ENCODE measurements around the gene OPALIN.

OPALIN gene

GRCh38 chr10:96345222-96345621, 13.6 kb downstream of the OPALIN start:
- Histone ChIP-seq H3K79me1 (ENCODE audit: low read depth, low read length) (no peaks in the 10 kb centered on the region), H3K4me2 (ENCODE audit: insufficient read depth, low read length, poor library complexity, severe bottlenecking) (no peak overlapping the region), H3K27me3 (ENCODE audit: control insufficient read depth in 3 of 3, insufficient read depth in 3 of 3, low read depth in 1 of 3, low read length in 3 of 3) (no peaks in the 10 kb centered on the region), H2BK5ac (ENCODE audit: low read length) (no peak overlapping the region), H3K14ac (ENCODE audit: low read length) (no peak overlapping the region), H2BK120ac (ENCODE audit: low read depth, low read length) (no peak overlapping the region), H2AK5ac (ENCODE audit: low read depth, low read length) (no peak overlapping the region), H3K23ac (ENCODE audit: low read depth, low read length, poor library complexity) (no peak overlapping the region), H3K9ac (ENCODE audit: low read depth, low read length, poor library complexity) (no peak overlapping the region), H3K18ac (ENCODE audit: low read length) (no peak overlapping the region), H2BK15ac (ENCODE audit: low read length) (no peak overlapping the region), H3K4me3 (ENCODE audit: low read length in 2 of 2) (no peak overlapping the region), H4K91ac (ENCODE audit: low read depth, low read length, poor library complexity) (no peak overlapping the region), H3K9me3 (replicated peaks in 1 of 2; ENCODE audit: control insufficient read depth in 2 of 2, insufficient read depth in 1 of 2, low read depth in 1 of 2, low read length in 2 of 2) (peaks cover 0 to 2% of the 10 kb centered on the region in 2 donors), H3K27ac (replicated peaks; ENCODE audit: low read length) (no peak overlapping the region), H3K4ac (ENCODE audit: low read length) (no peak overlapping the region), H2AFZ (ENCODE audit: low read length) (no peak overlapping the region), H3K4me1 (ENCODE audit: control insufficient read depth in 2 of 2, insufficient read depth in 1 of 2, low read depth in 1 of 2, low read length in 2 of 2) (peaks cover 0 to 5% of the 10 kb centered on the region in 2 donors), H3K36me3 (replicated peaks in 1 of 2; ENCODE audit: control insufficient read depth in 2 of 2, insufficient read depth in 2 of 2, low read length in 2 of 2) (no peaks in the 10 kb centered on the region), H2BK12ac (ENCODE audit: low read length) (no peak overlapping the region), H4K8ac (ENCODE audit: low read depth, low read length) (no peak overlapping the region)
- no CpG with 5 or more reads among the region's 2 CpGs for WGBS, 2 donors (ENCODE audit: extremely low coverage in 2 of 2, insufficient read length in 2 of 2, insufficient replicate concordance in 1 of 2)
- DNase-seq (ENCODE audit: low spot score): no peak

- Histone ChIP-seq H3K27ac (replicated peaks; ENCODE audit: low read length) (no peak overlapping the region), H3K79me1 (ENCODE audit: low read depth, low read length) (no peaks in the 10 kb centered on the region), H3K9ac (ENCODE audit: low read depth, low read length, poor library complexity) (no peak overlapping the region), H2AK5ac (ENCODE audit: low read depth, low read length) (no peak overlapping the region), H4K8ac (ENCODE audit: low read depth, low read length) (no peak overlapping the region), H2BK5ac (ENCODE audit: low read length) (no peak overlapping the region), H3K27me3 (ENCODE audit: control insufficient read depth in 3 of 3, insufficient read depth in 3 of 3, low read depth in 1 of 3, low read length in 3 of 3) (no peaks in the 10 kb centered on the region), H3K4me2 (ENCODE audit: insufficient read depth, low read length, poor library complexity, severe bottlenecking) (no peak overlapping the region), H2BK120ac (ENCODE audit: low read depth, low read length) (no peak overlapping the region), H3K9me3 (replicated peaks in 1 of 2; ENCODE audit: control insufficient read depth in 2 of 2, insufficient read depth in 1 of 2, low read depth in 1 of 2, low read length in 2 of 2) (peaks cover 0 to 2% of the 10 kb centered on the region in 2 donors), H2BK15ac (ENCODE audit: low read length) (no peak overlapping the region), H3K23ac (ENCODE audit: low read depth, low read length, poor library complexity) (no peak overlapping the region), H3K4me3 (ENCODE audit: low read length in 2 of 2) (no peak overlapping the region), H3K4ac (ENCODE audit: low read length) (no peak overlapping the region), H3K4me1 (ENCODE audit: control insufficient read depth in 2 of 2, insufficient read depth in 1 of 2, low read depth in 1 of 2, low read length in 2 of 2) (peaks cover 0 to 5% of the 10 kb centered on the region in 2 donors), H2AFZ (ENCODE audit: low read length) (no peak overlapping the region), H4K91ac (ENCODE audit: low read depth, low read length, poor library complexity) (no peak overlapping the region), H3K14ac (ENCODE audit: low read length) (no peak overlapping the region), H3K36me3 (replicated peaks in 1 of 2; ENCODE audit: control insufficient read depth in 2 of 2, insufficient read depth in 2 of 2, low read length in 2 of 2) (no peaks in the 10 kb centered on the region), H3K18ac (ENCODE audit: low read length) (no peak overlapping the region), H2BK12ac (ENCODE audit: low read length) (no peak overlapping the region)
- WGBS, 2 donors (ENCODE audit: extremely low coverage in 2 of 2, insufficient read length in 2 of 2, insufficient replicate concordance in 1 of 2): no CpG with 5 or more reads among the region's 4 CpGs
- no peak for DNase-seq (ENCODE audit: low spot score)
Measured at GRCh38 chr10:96344178-96344577, 14.6 kb downstream of the OPALIN start.

GRCh38 chr10:96342402-96342801, 16.4 kb downstream of the OPALIN start:
- Histone ChIP-seq H2BK12ac (ENCODE audit: low read length) (no peak overlapping the region), H2BK120ac (ENCODE audit: low read depth, low read length) (no peak overlapping the region), H3K18ac (ENCODE audit: low read length) (no peak overlapping the region), H3K4me2 (ENCODE audit: insufficient read depth, low read length, poor library complexity, severe bottlenecking) (no peak overlapping the region), H2AFZ (ENCODE audit: low read length) (no peak overlapping the region), H3K4me1 (ENCODE audit: control insufficient read depth in 2 of 2, insufficient read depth in 1 of 2, low read depth in 1 of 2, low read length in 2 of 2) (peaks cover 0 to 7% of the 10 kb centered on the region in 2 donors), H2AK5ac (ENCODE audit: low read depth, low read length) (no peak overlapping the region), H4K8ac (ENCODE audit: low read depth, low read length) (no peak overlapping the region), H3K4ac (ENCODE audit: low read length) (no peak overlapping the region), H3K9me3 (replicated peaks in 1 of 2; ENCODE audit: control insufficient read depth in 2 of 2, insufficient read depth in 1 of 2, low read depth in 1 of 2, low read length in 2 of 2) (peaks cover 0 to 2% of the 10 kb centered on the region in 2 donors), H3K23ac (ENCODE audit: low read depth, low read length, poor library complexity) (no peak overlapping the region), H3K36me3 (replicated peaks in 1 of 2; ENCODE audit: control insufficient read depth in 2 of 2, insufficient read depth in 2 of 2, low read length in 2 of 2) (no peaks in the 10 kb centered on the region), H2BK5ac (ENCODE audit: low read length) (no peak overlapping the region), H3K27ac (replicated peaks; ENCODE audit: low read length) (no peak overlapping the region), H3K14ac (ENCODE audit: low read length) (no peak overlapping the region), H3K27me3 (ENCODE audit: control insufficient read depth in 3 of 3, insufficient read depth in 3 of 3, low read depth in 1 of 3, low read length in 3 of 3) (peaks cover 0 to 7% (median 0%) of the 10 kb centered on the region in 3 experiments), H4K91ac (ENCODE audit: low read depth, low read length, poor library complexity) (no peak overlapping the region), H2BK15ac (ENCODE audit: low read length) (no peak overlapping the region), H3K79me1 (ENCODE audit: low read depth, low read length) (no peaks in the 10 kb centered on the region), H3K9ac (ENCODE audit: low read depth, low read length, poor library complexity) (no peak overlapping the region), H3K4me3 (ENCODE audit: low read length in 2 of 2) (no peak overlapping the region)
- no CpG with 5 or more reads among the region's 4 CpGs for WGBS, 2 donors (ENCODE audit: extremely low coverage in 2 of 2, insufficient read length in 2 of 2, insufficient replicate concordance in 1 of 2)
- no peak for DNase-seq (ENCODE audit: low spot score)

GRCh38 chr10:96341219-96342182, 17.3 kb downstream of the OPALIN start:
- Histone ChIP-seq H3K23ac (ENCODE audit: low read depth, low read length, poor library complexity) (no peak overlapping the region), H3K4ac (ENCODE audit: low read length) (no peak overlapping the region), H3K27ac (replicated peaks; ENCODE audit: low read length) (peak overlapping the region; percentile 38), H3K36me3 (replicated peaks in 1 of 2; ENCODE audit: control insufficient read depth in 2 of 2, insufficient read depth in 2 of 2, low read length in 2 of 2) (no peaks in the 10 kb centered on the region), H3K79me1 (ENCODE audit: low read depth, low read length) (no peaks in the 10 kb centered on the region), H2AFZ (ENCODE audit: low read length) (no peak overlapping the region), H2AK5ac (ENCODE audit: low read depth, low read length) (no peak overlapping the region), H3K14ac (ENCODE audit: low read length) (no peak overlapping the region), H4K91ac (ENCODE audit: low read depth, low read length, poor library complexity) (no peak overlapping the region), H3K4me3 (ENCODE audit: low read length in 2 of 2) (no peak overlapping the region), H3K27me3 (ENCODE audit: control insufficient read depth in 3 of 3, insufficient read depth in 3 of 3, low read depth in 1 of 3, low read length in 3 of 3) (peaks cover 0 to 9% (median 0%) of the 10 kb centered on the region in 3 experiments), H2BK15ac (ENCODE audit: low read length) (no peak overlapping the region), H2BK12ac (ENCODE audit: low read length) (no peak overlapping the region), H3K18ac (ENCODE audit: low read length) (no peak overlapping the region), H3K4me2 (ENCODE audit: insufficient read depth, low read length, poor library complexity, severe bottlenecking) (no peak overlapping the region), H2BK5ac (ENCODE audit: low read length) (no peak overlapping the region), H3K4me1 (ENCODE audit: control insufficient read depth in 2 of 2, insufficient read depth in 1 of 2, low read depth in 1 of 2, low read length in 2 of 2) (peaks cover 0 to 7% of the 10 kb centered on the region in 2 donors), H3K9ac (ENCODE audit: low read depth, low read length, poor library complexity) (no peak overlapping the region), H3K9me3 (replicated peaks in 1 of 2; ENCODE audit: control insufficient read depth in 2 of 2, insufficient read depth in 1 of 2, low read depth in 1 of 2, low read length in 2 of 2) (peaks cover 0 to 2% of the 10 kb centered on the region in 2 donors), H2BK120ac (ENCODE audit: low read depth, low read length) (no peak overlapping the region), H4K8ac (ENCODE audit: low read depth, low read length) (no peak overlapping the region)
- WGBS, 2 donors (ENCODE audit: extremely low coverage in 2 of 2, insufficient read length in 2 of 2, insufficient replicate concordance in 1 of 2): no CpG with 5 or more reads among the region's 5 CpGs
- DNase-seq (ENCODE audit: low spot score): peak; percentile 33
